Upper lobe of left lung (tissue), 6 donors: Measurements from ENCODE around the gene KLF16. TPM values are rescaled to one million over a fixed set of nuclear protein-coding genes. Genes with fewer than 3 reads are reported as not detected.

Experiments
- ATAC-seq, 2 donors: fragments of 200-7000 bp; cut with Tn5 transposase; one replicate each; pipeline ENCODE4 v1.9.1; 2022; ENCODE audit warnings: mild to moderate bottlenecking in 2 of 2, moderate library complexity in 2 of 2; ENCODE audit not compliant: low FRiP score in 2 of 2
- DNase-seq, 2 donors: peaks; one replicate each; pipeline ENCODE4 v3.0.0-alpha.2; 2019 to 2020
- H3K27ac ChIP-seq, 4 donors: fragments of 200-600 bp; sonication (generic); one replicate each; pipeline ENCODE4 v1.5.1; 2016 to 2019
- H3K27me3 ChIP-seq, 4 donors: fragments of 200-600 bp; sonication (generic); one replicate each; pipeline ENCODE4 v1.5.1; 2017 to 2019
- H3K36me3 ChIP-seq, 4 donors: fragments of 200-600 bp; sonication (generic); one replicate each; pipeline ENCODE4 v1.5.1; 2016 to 2019
- H3K4me1 ChIP-seq, 4 donors: fragments of 200-600 bp; sonication (generic); one replicate each; pipeline ENCODE4 v1.5.1; 2018 to 2019
- H3K4me3 ChIP-seq, 4 donors: fragments of 200-600 bp; sonication (generic); one replicate each; pipeline ENCODE4 v1.5.1; 2017 to 2019; ENCODE audit warnings: mild to moderate bottlenecking in 2 of 4, moderate library complexity in 1 of 4
- H3K9me3 ChIP-seq, 4 donors: fragments of 200-600 bp; sonication (generic); one replicate each; pipeline ENCODE4 v1.5.1; 2018 to 2019
- EP300 ChIP-seq, 4 donors: sonication (generic); formaldehyde crosslinking; IDR thresholded peaks; one replicate each; pipeline ENCODE4 v1.5.1; 2017; ENCODE audit warnings: antibody characterized with exemption in 4 of 4, control low read depth in 2 of 4
- POLR2A ChIP-seq, 4 donors: fragments of 450-650 bp; IDR thresholded peaks; one replicate each; pipeline ENCODE4 v1.5.1; 2016 to 2017; ENCODE audit warnings: antibody characterized with exemption in 4 of 4, mild to moderate bottlenecking in 2 of 4
- POLR2AphosphoS5 ChIP-seq, 2 donors: sonication (generic); formaldehyde crosslinking; IDR thresholded peaks; one replicate each; pipeline ENCODE4 v1.5.1; 2017; ENCODE audit warnings: antibody characterized with exemption in 2 of 2
- WGBS, 2 donors: methylation state at CpG; one replicate each; pipeline ENCODE4 v1.1.5; 2017 to 2018; 5-methylcytosine and 5-hydroxymethylcytosine counted together
- total RNA-seq, 6 donors: library from RNA; depleted of rRNA in 4 of 6; stranded (reverse); fragments of >200 nt in 4 of 6; gene quantifications; one replicate each; pipeline versions ENCODE4 v1.1.0 to v1.2.1, GENCODE V29; 2016 to 2021
- TF ChIP-seq, protein P1 (sequence below), 6 experiments: fragments of 450-650 bp in 4 of 6; fragments of 200-600 bp in 2 of 6; sonication (generic) in 2 of 6; IDR thresholded peaks; one replicate each; pipeline ENCODE4 v1.5.1; 2016 to 2019; ENCODE audit warnings: antibody characterized with exemption in 6 of 6
- donor health status: DM: no; HTN: no; CAD: no; lungs with moderate emphysema.
- donor health status: DM: no; HTN: yes; CAD: no; lungs with severe emphysema.

Gene KLF16
- total RNA-seq, 6 donors from 2014 or later, result 6.9 to 39.9 (median 16.4) TPM

DNA sequence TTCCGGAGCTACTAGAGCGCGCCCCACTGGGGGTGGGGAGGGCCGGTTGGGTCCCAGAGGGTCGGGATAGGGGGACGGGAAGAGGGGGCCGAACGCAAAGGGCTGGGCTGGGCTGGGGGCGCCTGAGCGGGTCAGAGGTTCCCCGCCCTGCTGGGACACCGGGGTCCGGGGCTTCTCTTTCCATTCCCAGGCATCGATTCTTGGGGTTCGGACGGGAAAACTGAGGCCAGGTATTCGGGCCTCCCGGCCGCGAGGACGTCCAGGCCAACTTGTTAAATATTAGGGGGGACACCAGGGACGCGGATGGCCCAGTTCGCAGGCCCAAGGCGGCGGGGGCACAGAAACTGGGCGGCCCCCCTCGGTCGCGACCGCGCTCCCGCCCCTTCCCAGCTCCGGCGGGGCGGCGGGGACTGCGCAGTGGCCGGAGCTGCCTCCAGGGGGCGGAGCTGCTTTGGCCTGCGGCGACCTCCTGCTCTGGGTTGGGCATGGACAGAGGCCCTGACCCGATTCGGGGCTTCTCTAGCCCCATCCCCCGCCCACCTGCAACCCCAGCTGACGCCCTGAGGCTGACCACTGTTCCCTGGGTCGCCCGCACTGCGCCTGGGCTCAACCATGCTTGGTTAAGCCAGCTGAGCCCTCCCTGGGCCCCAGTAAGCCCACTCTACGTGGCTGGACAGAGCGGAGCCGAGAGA, 1.2 kb upstream of the KLF16 start:
- no peaks in the 10 kb centered on the region for H3K27me3 ChIP-seq
- peak; percentile 83 to 84 for ATAC-seq
- WGBS, 2 donors, result 8 to 50% methylated on average over 3 to 45 of the region's 52 CpGs
- H3K9me3 ChIP-seq, result no peaks in the 10 kb centered on the region
- peak overlapping the region; percentile 91 to 95 (median 93) for H3K27ac ChIP-seq
- TF ChIP-seq, protein P1, sequence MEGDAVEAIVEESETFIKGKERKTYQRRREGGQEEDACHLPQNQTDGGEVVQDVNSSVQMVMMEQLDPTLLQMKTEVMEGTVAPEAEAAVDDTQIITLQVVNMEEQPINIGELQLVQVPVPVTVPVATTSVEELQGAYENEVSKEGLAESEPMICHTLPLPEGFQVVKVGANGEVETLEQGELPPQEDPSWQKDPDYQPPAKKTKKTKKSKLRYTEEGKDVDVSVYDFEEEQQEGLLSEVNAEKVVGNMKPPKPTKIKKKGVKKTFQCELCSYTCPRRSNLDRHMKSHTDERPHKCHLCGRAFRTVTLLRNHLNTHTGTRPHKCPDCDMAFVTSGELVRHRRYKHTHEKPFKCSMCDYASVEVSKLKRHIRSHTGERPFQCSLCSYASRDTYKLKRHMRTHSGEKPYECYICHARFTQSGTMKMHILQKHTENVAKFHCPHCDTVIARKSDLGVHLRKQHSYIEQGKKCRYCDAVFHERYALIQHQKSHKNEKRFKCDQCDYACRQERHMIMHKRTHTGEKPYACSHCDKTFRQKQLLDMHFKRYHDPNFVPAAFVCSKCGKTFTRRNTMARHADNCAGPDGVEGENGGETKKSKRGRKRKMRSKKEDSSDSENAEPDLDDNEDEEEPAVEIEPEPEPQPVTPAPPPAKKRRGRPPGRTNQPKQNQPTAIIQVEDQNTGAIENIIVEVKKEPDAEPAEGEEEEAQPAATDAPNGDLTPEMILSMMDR (IDR thresholded peaks at IDR 0.05), result peak; percentile 86 to 98 (median 92)
- TF ChIP-seq POLR2AphosphoS5 (IDR thresholded peaks at IDR 0.05) (peak in 1 of 2 donors; percentile 4), POLR2A (IDR thresholded peaks at IDR 0.05) (peak in 1 of 4 donors; percentile 37), EP300 (IDR thresholded peaks at IDR 0.05) (no peak)
- peaks cover 33 to 41% (median 35%) of the 10 kb centered on the region in 4 donors for H3K4me1 ChIP-seq
- no peaks in the 10 kb centered on the region for H3K36me3 ChIP-seq
- DNase-seq, result peak; percentile 82 to 95
- H3K4me3 ChIP-seq, result peak overlapping the region; percentile 53 to 98 (median 80)

DNA sequence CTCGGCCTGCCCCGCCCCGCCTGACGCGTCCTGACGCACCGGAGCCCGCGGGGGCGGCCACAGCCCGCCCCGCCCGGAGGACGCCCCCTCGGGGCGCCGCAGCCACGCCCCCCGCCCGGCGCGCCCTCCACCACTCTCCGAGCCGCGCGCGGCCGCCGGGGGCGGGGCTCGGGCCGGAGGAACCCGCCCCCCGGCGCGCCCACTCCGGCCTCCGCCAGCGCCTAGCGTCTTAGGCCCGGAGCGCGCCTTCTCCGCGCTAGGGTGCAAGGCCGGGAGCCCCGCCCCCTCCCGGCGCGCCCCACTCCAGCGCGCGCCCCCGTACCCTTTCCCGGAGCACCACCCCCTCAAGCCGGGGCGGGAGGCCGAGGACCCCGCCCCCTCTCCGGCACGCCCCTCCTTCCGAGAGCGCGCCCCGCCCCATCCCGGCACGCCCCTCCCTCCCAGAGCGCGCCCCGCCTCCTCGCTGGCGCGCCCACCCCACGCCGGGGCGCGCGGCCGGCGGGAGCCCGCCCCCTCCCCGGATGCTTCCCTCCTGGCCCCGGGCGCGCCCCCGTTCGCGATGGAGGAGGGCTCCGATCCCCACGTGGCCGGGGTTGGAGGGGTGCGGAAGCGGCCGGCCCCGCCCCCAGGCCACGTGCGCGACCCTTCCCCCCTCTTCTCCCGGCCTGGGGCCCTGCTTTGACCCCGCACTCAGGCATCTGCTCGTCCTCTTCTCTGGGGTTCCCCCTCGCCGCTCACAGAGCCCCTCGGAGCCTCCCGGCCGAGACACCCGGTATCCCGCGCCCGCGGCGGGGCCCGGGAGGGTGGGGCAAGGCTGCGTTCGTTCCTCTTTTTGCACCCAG, 480 bp upstream of the KLF16 start:
- Histone ChIP-seq H3K27ac (peak overlapping the region; percentile 91 to 95 (median 93)), H3K4me3 (peak overlapping the region; percentile 53 to 98 (median 80)), H3K9me3 (no peaks in the 10 kb centered on the region), H3K4me1 (peaks cover 35 to 48% (median 42%) of the 10 kb centered on the region in 4 donors), H3K36me3 (no peaks in the 10 kb centered on the region), H3K27me3 (no peaks in the 10 kb centered on the region)
- peak; percentile 88 to 92 for ATAC-seq
- peak; percentile 92 to 98 for DNase-seq
- whole genome bisulfite sequencing, 2 donors, result 1% methylated on average over 17 of the region's 115 CpGs; no CpG with 5 or more reads in 1 of the 2 donors
- TF ChIP-seq, protein P1 (IDR thresholded peaks at IDR 0.05), result peak in 1 of 6 experiments; percentile 2
- TF ChIP-seq POLR2AphosphoS5 (IDR thresholded peaks at IDR 0.05) (peak in 1 of 2 donors; percentile 25), POLR2A (IDR thresholded peaks at IDR 0.05) (no peak)

GRCh38 chr19:1862424-1863327, 703 bp downstream of the KLF16 start:
- no peaks in the 10 kb centered on the region for H3K27me3 ChIP-seq
- peak overlapping the region; percentile 71 to 98 (median 94) for H3K4me3 ChIP-seq
- peaks cover 42 to 60% (median 54%) of the 10 kb centered on the region in 4 donors for H3K4me1 ChIP-seq
- H3K9me3 ChIP-seq, result no peaks in the 10 kb centered on the region
- H3K27ac ChIP-seq, result peak overlapping the region; percentile 69 to 95 (median 78)
- no peak for TF ChIP-seq POLR2A (IDR thresholded peaks at IDR 0.05)
- TF ChIP-seq, protein P1 (IDR thresholded peaks at IDR 0.05), result peak in 1 of 6 experiments; percentile 24
- no peak for TF ChIP-seq POLR2AphosphoS5 (IDR thresholded peaks at IDR 0.05)
- ATAC-seq, result no peak
- H3K36me3 ChIP-seq, result no peaks in the 10 kb centered on the region
- WGBS, 2 donors, result 0 to 2% methylated on average over 35 to 45 of the region's 109 CpGs
- peak in 1 of 2 donors; percentile 94 for DNase-seq

GRCh38 chr19:1862068-1862423, 1.3 kb downstream of the KLF16 start:
- ATAC-seq, result no peak
- 7 to 16% methylated on average over 2 to 21 of the region's 21 CpGs for WGBS, 2 donors
- H3K4me1 ChIP-seq, result peaks cover 47 to 66% (median 61%) of the 10 kb centered on the region in 4 donors

More at GRCh38 chr19:1862068-1862423, 1.3 kb downstream of the KLF16 start:
- TF ChIP-seq POLR2AphosphoS5 (IDR thresholded peaks at IDR 0.05), result no peak
- no peaks in the 10 kb centered on the region for H3K27me3 ChIP-seq
- peak in 1 of 2 donors; percentile 79 for DNase-seq
- peak overlapping the region; percentile 36 to 95 (median 47) for H3K27ac ChIP-seq
- peak overlapping the region; percentile 70 to 98 (median 80) for H3K4me3 ChIP-seq
- H3K9me3 ChIP-seq, result no peaks in the 10 kb centered on the region
- no peaks in the 10 kb centered on the region for H3K36me3 ChIP-seq
